Activated CD8-positive, alpha-beta memory T cell treated with anti-CD3 and anti-CD28 coated beads for 4 hours (primary cell): ENCODE data around the gene CCDC134.

Experiments
- DNase-seq, 2 donors: peaks; one replicate each; pipeline ENCODE4 v3.0.0-alpha.2; 2020; ENCODE audit warnings: low read depth in 2 of 2

Gene CCDC134

DNA sequence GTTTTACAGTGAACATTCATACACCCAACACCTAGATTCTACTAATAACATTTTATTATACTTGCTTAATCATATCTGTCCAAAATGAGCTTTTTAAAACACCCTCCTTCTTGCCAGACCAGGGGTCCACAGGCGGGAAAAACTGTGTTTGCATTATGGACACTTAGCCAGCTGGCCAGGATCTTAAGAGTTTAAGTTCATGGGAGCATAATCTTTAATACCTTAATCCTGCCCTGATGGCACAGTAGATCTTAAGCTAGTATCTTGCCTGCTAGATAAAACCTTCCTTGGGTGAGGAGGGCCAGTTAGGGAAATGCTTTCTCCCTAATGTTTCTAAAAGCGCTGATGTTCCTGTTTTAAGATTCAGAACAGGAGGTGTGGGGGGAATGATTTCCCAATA, 13.1 kb upstream of the CCDC134 start:
- DNase-seq, result no peak

DNA sequence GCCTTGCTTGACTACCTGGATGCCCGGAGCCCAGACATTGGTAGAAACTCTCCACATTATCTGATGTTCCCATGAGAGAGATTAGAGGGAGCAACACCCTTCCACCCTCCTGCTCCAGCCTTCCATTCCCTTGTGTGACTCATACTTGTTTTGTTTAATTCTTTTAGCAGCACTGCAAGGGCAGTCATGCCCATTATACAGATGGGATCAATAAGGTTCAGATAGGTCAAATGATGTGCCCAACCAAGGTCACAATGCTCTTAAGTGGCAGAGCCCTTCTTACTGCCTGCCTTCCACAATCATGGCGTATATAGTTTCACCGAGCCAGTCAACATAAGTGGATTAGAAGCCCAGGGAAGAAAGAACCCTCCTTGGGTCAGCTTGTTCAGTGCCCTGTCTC, 6.6 kb upstream of the CCDC134 start:
- no peak for DNase-seq

DNA sequence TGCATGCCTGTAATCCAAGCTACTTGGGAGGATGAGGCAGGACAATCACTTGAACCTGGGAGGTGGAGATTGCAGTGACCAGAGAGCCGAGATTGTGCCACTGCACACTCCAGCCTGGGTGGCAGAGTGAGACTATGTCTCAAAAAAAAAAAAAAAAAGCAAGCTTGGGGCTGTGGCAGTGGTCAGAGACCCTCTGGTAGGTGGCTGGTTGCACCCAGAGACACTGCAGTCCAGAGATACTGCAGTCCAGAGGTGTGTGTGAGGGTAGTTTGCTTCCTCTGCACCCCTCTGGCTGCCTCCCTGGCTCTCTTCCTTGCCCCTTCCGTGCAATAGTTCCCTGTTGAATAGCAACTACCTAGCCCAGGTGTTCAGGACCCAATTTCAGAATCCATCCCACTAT, 1.7 kb upstream of the CCDC134 start:
- no peak for DNase-seq

DNA sequence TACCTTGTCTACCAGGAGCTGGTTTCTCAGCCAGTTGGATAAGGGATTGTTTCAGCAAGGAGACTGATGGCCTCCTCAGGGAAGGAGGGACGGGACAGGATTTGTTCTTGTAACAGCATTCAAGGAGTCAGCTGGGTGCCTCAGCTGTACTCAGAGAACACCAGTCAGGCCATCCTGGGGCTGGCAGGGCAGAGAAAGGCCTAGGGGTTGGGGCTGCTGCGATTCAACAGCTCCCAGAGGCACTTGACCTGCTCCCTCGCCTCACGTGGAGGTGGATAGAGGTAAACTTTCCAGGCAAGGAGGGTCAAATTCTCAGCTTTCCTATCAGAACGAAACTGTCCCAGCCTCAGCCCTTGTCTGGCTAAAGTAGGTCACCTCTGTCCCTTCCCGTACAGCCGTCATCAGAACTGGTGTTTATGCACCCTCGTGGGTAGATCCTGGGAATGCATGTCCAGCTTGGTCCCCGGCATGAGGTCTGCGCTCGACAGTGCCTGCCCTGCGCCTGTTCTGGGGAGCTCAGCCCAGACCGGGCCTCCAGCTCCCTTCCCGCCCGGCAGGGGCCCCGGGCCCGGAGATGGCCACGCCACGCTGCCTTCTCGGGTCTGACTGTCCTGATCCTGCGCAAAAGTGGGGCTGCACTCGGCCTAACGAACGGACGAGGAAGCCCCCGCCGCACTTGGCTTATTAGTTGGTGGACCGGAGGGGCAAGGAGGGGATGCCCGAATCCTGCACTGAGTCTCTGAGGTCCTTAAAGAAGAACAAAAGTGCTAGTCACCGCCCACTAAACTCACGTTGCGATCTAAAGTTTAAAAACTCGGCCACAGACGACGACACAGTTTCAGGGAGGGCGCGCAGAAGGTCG, 762 bp upstream of the CCDC134 start:
- DNase-seq, result no peak

DNA sequence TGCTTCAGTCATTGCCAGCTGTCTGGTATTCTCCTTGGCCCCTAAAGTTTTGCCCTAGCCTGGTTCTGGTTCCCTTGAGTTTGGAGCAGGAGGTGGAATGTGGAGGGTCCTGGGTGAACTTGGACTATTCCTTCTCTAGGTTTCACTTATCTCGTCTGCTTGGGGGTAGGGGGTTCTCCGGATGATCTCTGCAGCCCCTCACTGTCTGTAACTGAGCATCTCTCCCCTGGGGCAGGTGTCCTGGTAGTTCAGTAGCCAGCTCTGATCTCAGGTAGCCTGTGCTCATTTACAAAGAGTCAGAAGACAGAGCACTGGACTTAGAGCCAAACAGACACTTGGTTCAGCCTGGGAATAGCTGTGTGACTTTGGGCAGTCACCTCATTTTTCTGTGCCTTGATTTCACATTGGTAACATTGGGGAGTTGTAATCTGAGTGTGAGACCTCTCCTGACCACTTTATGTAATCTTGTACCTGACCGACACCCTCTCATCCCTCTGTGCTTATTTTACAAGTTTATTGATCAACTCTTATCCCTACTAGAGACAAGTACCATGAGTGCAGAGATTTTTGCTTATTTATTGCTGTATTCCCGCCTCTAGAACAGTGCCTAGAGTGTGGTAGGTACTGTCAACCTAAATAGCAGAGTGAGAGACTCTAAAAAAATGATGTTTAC, 804 bp downstream of the CCDC134 start:
- no peak for DNase-seq

DNA sequence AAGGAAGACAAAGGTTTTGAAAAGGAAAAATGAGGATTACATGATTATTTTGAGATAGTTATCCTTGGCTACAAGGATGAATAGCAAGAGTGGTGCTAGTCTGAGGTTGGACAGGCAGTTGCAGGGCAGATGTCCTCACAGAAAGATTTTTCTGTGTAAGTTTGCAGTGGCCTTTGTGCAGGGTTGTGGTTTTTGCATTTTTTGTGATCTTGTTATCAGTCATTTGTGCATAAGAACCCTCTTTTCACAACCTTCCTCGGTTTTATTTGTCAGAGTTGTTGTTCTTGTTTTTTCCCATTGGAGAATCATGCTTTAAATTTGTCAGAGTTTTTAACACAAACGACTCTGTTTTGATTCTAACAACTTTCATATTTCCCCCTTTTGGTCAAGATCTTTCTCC, 1.4 kb downstream of the CCDC134 start:
- no peak for DNase-seq

- no peak for DNase-seq
These were observed 5.2 kb downstream of the CCDC134 start for GRCh38 chr22:41805639-41806038.

DNA sequence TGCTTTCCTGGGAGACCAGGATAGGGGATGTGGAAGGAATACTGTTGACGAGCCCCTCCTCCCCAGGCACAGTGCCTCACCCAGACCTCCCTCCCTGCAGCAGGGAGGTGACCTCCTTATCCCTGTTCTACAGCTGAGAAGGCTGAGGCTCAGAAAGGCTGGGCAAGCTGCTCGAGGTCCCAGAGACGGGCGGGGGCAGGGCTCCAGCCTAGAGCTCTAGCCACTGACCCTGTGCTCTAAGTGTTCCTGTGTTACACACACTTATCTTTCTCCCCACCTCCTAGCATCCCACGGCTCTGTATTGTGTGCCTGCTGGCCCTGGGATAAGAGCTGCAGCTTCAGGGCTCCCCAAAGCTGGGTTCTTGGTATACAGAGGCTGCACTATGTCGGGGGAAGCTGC, 7.9 kb downstream of the CCDC134 start:
- no peak for DNase-seq

GRCh38 chr22:41810022-41810421, 9.5 kb downstream of the CCDC134 start:
- no peak for DNase-seq

- no peak for DNase-seq
These were observed 12.5 kb downstream of the CCDC134 start for GRCh38 chr22:41812805-41813545.

DNA sequence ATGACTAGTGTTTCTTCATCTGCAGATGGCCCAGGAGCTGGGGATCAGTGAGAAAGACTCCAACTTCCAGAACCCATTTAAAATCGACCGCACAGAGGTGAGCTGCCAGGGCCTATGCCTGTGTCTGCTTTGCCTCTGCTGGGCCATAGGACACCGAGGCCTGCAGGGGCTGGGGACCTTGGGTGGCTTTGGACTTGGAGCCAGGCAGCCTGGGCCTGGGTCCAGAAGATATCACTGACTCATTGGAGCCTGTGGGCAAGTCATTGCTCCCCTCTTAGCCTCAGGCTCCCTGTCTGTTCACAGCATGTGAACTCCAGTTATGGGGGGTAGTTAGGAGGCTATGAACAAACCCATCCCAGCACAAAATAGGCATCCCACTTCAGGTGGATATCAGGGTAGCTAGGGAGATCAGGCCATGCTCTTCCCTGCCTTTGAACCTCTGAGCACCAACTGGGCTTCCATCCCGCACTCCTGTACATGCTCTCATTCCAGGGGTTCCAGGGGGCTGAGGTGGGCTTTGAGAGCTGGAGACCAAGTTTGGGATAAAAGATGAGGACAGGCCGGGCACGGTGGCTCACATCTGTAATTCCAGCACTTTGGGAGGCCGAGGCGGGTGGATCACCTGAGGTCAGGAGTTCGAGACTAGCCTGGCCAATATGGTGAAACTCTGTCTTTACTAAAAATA, 13.4 kb downstream of the CCDC134 start:
- no peak for DNase-seq

GRCh38 chr22:41815716-41816115, 15.2 kb downstream of the CCDC134 start:
- no peak for DNase-seq

- no peak for DNase-seq
These were observed 15.8 kb downstream of the CCDC134 start for GRCh38 chr22:41816241-41816640.

GRCh38 chr22:41816871-41817270, 16.4 kb downstream of the CCDC134 start:
- no peak for DNase-seq

- no peak for DNase-seq
These were observed 17.5 kb downstream of the CCDC134 start for GRCh38 chr22:41818011-41818410.

GRCh38 chr22:41818596-41818995, 18.1 kb downstream of the CCDC134 start:
- no peak for DNase-seq

DNA sequence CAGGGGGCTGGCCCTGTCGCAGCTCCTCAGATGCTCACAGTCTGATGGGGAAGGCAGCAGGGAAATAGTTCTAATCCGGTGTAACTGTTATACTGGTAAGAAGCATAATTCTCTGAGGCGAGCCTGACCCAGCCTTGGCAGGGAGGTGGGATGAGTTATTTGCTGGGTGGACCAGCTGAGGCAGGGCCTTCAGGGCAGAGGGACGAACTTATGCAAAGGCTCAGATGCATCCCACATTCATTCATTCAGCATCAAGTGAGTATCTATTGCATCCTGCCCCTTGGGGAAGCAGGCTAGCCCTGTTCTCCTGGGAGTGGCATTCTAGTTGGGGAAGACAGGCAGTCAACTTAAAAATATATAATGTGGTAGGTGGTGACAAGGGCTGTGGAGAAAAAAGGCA, 18.8 kb downstream of the CCDC134 start:
- no peak for DNase-seq

- DNase-seq, result no peak
These were observed 20.0 kb downstream of the CCDC134 start for GRCh38 chr22:41820447-41820846.

GRCh38 chr22:41821471-41822316, 21.2 kb downstream of the CCDC134 start:
- no peak for DNase-seq

DNA sequence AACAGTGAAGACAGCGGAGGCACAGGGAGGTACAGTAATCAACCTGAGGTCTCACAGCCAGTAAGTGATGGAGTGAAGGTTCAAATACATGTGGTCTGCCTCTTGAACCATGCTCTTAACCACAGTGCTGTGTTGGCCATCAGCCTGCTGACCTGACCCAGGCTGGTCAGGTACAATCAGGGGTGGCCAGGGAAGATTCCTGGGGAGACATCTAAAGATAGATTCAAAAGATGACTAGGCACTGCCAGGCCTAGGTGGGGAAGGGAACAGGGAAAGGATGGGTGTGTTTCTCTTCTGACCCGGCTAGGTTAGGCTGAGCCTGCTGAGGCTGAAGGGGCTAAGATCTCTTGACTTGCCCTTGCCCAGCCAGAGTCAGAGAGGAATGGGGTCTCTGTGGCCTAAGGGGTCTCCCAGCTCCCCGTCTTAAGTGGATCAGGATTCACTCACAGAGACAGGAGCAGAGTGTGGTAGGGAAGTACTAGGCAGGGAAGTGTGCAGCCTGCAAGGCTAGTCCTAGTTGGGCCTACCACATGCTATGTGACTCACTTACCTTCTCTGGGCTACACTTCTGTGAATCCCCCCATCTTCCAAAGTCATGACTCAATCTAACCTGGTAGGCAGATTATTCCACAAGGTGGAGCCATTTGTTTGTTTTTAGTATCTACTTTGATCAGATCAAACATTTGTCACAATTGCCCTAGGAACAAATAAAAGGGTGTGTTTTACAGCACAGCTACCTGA, 22.0 kb downstream of the CCDC134 start:
- DNase-seq, result peak; percentile 14 to 38
